Neural progenitor cell (in vitro differentiated cells): ENCODE data around the gene JPT2. TPM values are rescaled to one million over a fixed set of nuclear protein-coding genes. Genes with fewer than 3 reads are reported as not detected.

ENCODE experiments used
- DNase-seq: peaks from one replicate; pipeline ENCODE4 v3.0.0-alpha.2; 2016; ENCODE audit warnings: low spot score
- H2AFZ ChIP-seq: fragments of 200-600 bp; sonication (generic); replicated peaks from 2 replicates; pipeline ENCODE4 v1.6.1; 2016; ENCODE audit warnings: antibody characterized with exemption
- H3F3A ChIP-seq: fragments of 200-600 bp; sonication (generic); 2 replicates; pipeline ENCODE4 v1.6.1; 2016; ENCODE audit warnings: antibody characterized with exemption, low read depth
- H3K27ac ChIP-seq: fragments of 200-600 bp; sonication (generic); 2 replicates; pipeline ENCODE4 v1.5.1; 2016; ENCODE audit warnings: mild to moderate bottlenecking
- H3K27me3 ChIP-seq: fragments of 200-600 bp; sonication (generic); 2 replicates; pipeline ENCODE4 v1.6.1; 2016; ENCODE audit warnings: mild to moderate bottlenecking, moderate library complexity
- H3K36me3 ChIP-seq: fragments of 200-600 bp; sonication (generic); 2 replicates; pipeline ENCODE4 v1.5.1; 2016
- H3K4me1 ChIP-seq: fragments of 200-600 bp; sonication (generic); 2 replicates; pipeline ENCODE4 v1.6.1; 2016; ENCODE audit warnings: mixed run types
- H3K4me2 ChIP-seq: fragments of 200-600 bp; sonication (generic); 2 replicates; pipeline ENCODE4 v1.6.1; 2016
- H3K4me3 ChIP-seq: fragments of 200-600 bp; sonication (generic); 2 replicates; pipeline ENCODE4 v1.5.1; 2016
- H3K79me2 ChIP-seq: fragments of 200-600 bp; sonication (generic); 2 replicates; pipeline ENCODE4 v1.6.1; 2016; ENCODE audit warnings: low read depth
- H3K9ac ChIP-seq: fragments of 200-600 bp; sonication (generic); 2 replicates; pipeline ENCODE4 v1.6.1; 2016
- H3K9me3 ChIP-seq: fragments of 200-600 bp; sonication (generic); 2 replicates; pipeline ENCODE4 v1.5.1; 2016; ENCODE audit warnings: low read depth
- H4K20me1 ChIP-seq: fragments of 200-600 bp; sonication (generic); 2 replicates; pipeline ENCODE4 v1.6.1; 2016; ENCODE audit warnings: low read depth
- H3K27ac Mint-ChIP-seq: 3 replicates; pipeline ENCODE4 v1.8.0; 2021; ENCODE audit warnings: mixed read lengths
- H3K27me3 Mint-ChIP-seq: 2 replicates; pipeline ENCODE4 v1.8.0; 2022; ENCODE audit warnings: low read depth, mild to moderate bottlenecking, inconsistent platforms, moderate library complexity, mixed read lengths; ENCODE audit not compliant: insufficient read depth
- H3K36me3 Mint-ChIP-seq: 3 replicates; pipeline ENCODE4 v1.8.0; 2021; ENCODE audit warnings: mixed read lengths
- H3K4me1 Mint-ChIP-seq: 3 replicates; pipeline ENCODE4 v1.8.0; 2021; ENCODE audit warnings: mixed read lengths
- H3K4me3 Mint-ChIP-seq: 3 replicates; pipeline ENCODE4 v1.8.0; 2021; ENCODE audit warnings: mild to moderate bottlenecking, moderate library complexity, mixed read lengths
- H3K9me3 Mint-ChIP-seq: 3 replicates; pipeline ENCODE4 v1.8.0; 2020; ENCODE audit warnings: mixed read lengths
- CTCF ChIP-seq: fragments of 200-600 bp; sonication (generic); IDR thresholded peaks from 2 replicates; pipeline ENCODE4 v1.5.1; 2017; ENCODE audit warnings: antibody characterized with exemption, mild to moderate bottlenecking
- EZH2 ChIP-seq: fragments of 200-600 bp; sonication (generic); IDR thresholded peaks from 2 replicates; pipeline ENCODE4 v1.6.1; 2017; ENCODE audit warnings: antibody characterized with exemption, mild to moderate bottlenecking, moderate library complexity
- EZH2phosphoT487 ChIP-seq: fragments of 200-600 bp; sonication (generic); IDR thresholded peaks from 2 replicates; pipeline ENCODE4 v1.6.1; 2017; ENCODE audit warnings: antibody characterized with exemption
- total RNA-seq: library from RNA; depleted of rRNA; stranded (reverse); fragments of >200 nt; gene quantifications from 2 replicates; pipeline ENCODE4 v1.2.3, GENCODE V29; 2015; ENCODE audit warnings: low replicate concordance

The JPT2 gene
- total RNA-seq, 1 donor from 2014 or later = 187 TPM

GRCh38 chr16:1674751-1675664 is 3.1 kb upstream of the JPT2 start:
- no peak overlapping the region for H3K4me2 ChIP-seq
- no peak for DNase-seq
- peaks cover 19% of the 10 kb centered on the region for H3F3A ChIP-seq
- peak overlapping the region; percentile 35 for H3K4me3 Mint-ChIP-seq
- no peak overlapping the region for H3K27ac Mint-ChIP-seq
- H3K36me3 ChIP-seq = no peaks in the 10 kb centered on the region
- H4K20me1 ChIP-seq = peaks cover 29% of the 10 kb centered on the region
- peaks cover 39% of the 10 kb centered on the region for H3K36me3 Mint-ChIP-seq
- peaks cover 8% of the 10 kb centered on the region for H3K4me1 ChIP-seq
- H3K4me3 ChIP-seq = no peak overlapping the region
- TF ChIP-seq EZH2phosphoT487 = no peak
- TF ChIP-seq CTCF = no peak
- no peak for TF ChIP-seq EZH2
- peaks cover 24% of the 10 kb centered on the region for H3K79me2 ChIP-seq
- H2AFZ ChIP-seq = no peak overlapping the region
- peaks cover 5% of the 10 kb centered on the region for H3K27me3 Mint-ChIP-seq
- no peak overlapping the region for H3K9ac ChIP-seq
- no peaks in the 10 kb centered on the region for H3K9me3 ChIP-seq
- peaks cover 11% of the 10 kb centered on the region for H3K4me1 Mint-ChIP-seq
- no peaks in the 10 kb centered on the region for H3K9me3 Mint-ChIP-seq
- no peaks in the 10 kb centered on the region for H3K27me3 ChIP-seq
- no peak overlapping the region for H3K27ac ChIP-seq

DNA sequence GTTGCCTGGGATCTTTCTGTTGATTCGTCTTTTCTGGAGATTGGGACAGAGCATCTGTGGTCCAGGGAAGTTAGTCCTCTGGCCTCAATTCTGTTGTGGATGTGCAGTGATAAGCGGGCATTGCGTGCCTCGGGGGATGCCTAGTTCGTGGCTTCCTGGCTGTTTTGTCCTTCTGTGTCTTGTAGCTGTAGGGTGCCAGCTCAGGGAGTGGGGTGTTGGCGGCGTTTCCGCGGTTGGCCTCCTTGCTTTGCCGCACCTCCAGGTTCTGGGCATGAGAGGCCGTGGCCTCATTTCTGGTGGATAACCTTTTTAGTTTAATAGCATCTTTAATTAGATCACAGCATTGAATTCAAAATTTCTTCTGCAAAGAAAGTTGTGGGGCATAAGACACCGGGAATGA is 1.4 kb upstream of the JPT2 start:
- no peak overlapping the region for H2AFZ ChIP-seq
- peaks cover 45% of the 10 kb centered on the region for H4K20me1 ChIP-seq
- H3K36me3 ChIP-seq = no peaks in the 10 kb centered on the region
- no peak overlapping the region for H3K9ac ChIP-seq
- no peak overlapping the region for H3K27ac ChIP-seq
- peaks cover 28% of the 10 kb centered on the region for H3K4me1 Mint-ChIP-seq
- H3K36me3 Mint-ChIP-seq = peaks cover 29% of the 10 kb centered on the region
- H3K27me3 ChIP-seq = no peaks in the 10 kb centered on the region
- H3K27ac Mint-ChIP-seq = no peak overlapping the region
- peaks cover 40% of the 10 kb centered on the region for H3K79me2 ChIP-seq
- H3F3A ChIP-seq = peaks cover 35% of the 10 kb centered on the region
- TF ChIP-seq CTCF = no peak
- no peak for TF ChIP-seq EZH2phosphoT487
- no peak for TF ChIP-seq EZH2
- H3K9me3 ChIP-seq = no peaks in the 10 kb centered on the region
- no peaks in the 10 kb centered on the region for H3K9me3 Mint-ChIP-seq
- H3K4me2 ChIP-seq = no peak overlapping the region
- no peak overlapping the region for H3K4me3 ChIP-seq
- H3K27me3 Mint-ChIP-seq = peaks cover 7% of the 10 kb centered on the region
- peak overlapping the region; percentile 86 for H3K4me3 Mint-ChIP-seq
- no peak for DNase-seq
- peaks cover 22% of the 10 kb centered on the region for H3K4me1 ChIP-seq

DNA sequence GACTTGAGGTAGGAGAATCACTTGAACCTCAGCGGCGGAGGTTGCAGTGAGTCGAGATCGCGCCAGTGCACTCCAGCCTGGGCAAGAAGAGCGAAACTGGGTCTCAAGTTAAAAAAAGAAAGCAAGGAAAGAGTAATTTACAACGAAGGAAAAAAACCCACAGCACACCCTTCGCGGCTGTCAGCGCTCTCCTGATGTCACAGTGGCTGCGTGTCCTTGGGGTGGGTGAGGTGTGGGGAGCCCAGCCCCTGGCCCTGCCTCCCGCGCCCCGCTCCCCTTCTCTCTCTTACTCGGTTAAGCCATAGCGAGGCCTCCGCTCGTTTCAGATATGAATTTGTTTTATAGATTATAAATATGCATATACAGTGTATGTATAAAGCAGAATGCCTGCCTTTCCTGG is 740 bp upstream of the JPT2 start:
- Histone ChIP-seq H4K20me1 (peaks cover 52% of the 10 kb centered on the region), H3K79me2 (peaks cover 47% of the 10 kb centered on the region), H3K4me1 (peaks cover 25% of the 10 kb centered on the region), H2AFZ (no peak overlapping the region), H3K4me3 (peak overlapping the region; percentile 92), H3K9me3 (no peaks in the 10 kb centered on the region), H3F3A (peaks cover 35% of the 10 kb centered on the region), H3K4me2 (peak overlapping the region; percentile 89), H3K27ac (no peak overlapping the region), H3K9ac (no peak overlapping the region), H3K36me3 (no peaks in the 10 kb centered on the region), H3K27me3 (no peaks in the 10 kb centered on the region)
- Mint-ChIP-seq H3K27ac (no peak overlapping the region), H3K27me3 (peaks cover 7% of the 10 kb centered on the region), H3K4me1 (peaks cover 32% of the 10 kb centered on the region), H3K9me3 (no peaks in the 10 kb centered on the region), H3K36me3 (peaks cover 23% of the 10 kb centered on the region), H3K4me3 (peak overlapping the region; percentile 86)
- TF ChIP-seq CTCF = no peak
- TF ChIP-seq EZH2phosphoT487 = no peak
- no peak for TF ChIP-seq EZH2
- peak; percentile 11 for DNase-seq
